AG04449 (cell line): ENCODE measurements around the gene HOXD12.

Experiments
- CTCF ChIA-PET: fragments of 350-600 bp; formaldehyde crosslinking; extraction: SDS; loops from one replicate; lab custom pipeline; 2021; ENCODE audit warnings: antibody characterized with exemption; lab: Yijun Ruan, JAX
- POLR2A ChIA-PET: fragments of 400-600, 350-600 bp; formaldehyde crosslinking; extraction: SDS; loops from one replicate; lab custom pipeline; 2020; ENCODE audit warnings: antibody characterized with exemption, inconsistent platforms; lab: Yijun Ruan, JAX
- DNase-seq: peaks from one replicate; pipeline ENCODE4 v3.0.0-alpha.2; 2010; ENCODE audit warnings: low read depth, low spot score
- H3K4me3 ChIP-seq: 2 replicates; pipeline ENCODE4 v1.5.1; 2011; ENCODE audit warnings: low read depth, mild to moderate bottlenecking, control low read depth, low read length
- TF ChIP-seq, protein P1 (sequence below): IDR thresholded peaks from one replicate; pipeline ENCODE4 v1.5.1; 2011; ENCODE audit warnings: mild to moderate bottlenecking, moderate library complexity, low read length, control low read depth, inconsistent platforms; ENCODE audit not compliant: insufficient read depth; ENCODE audit errors: missing control alignments

HOXD12 gene

GRCh38 chr2:176147210-176147799 lies 47.7 kb downstream of the HOXD12 start:
- ChIA-PET CTCF (interaction anchor here (1.2 to 30.2 kb wide), 4 partner anchors 6 to 495 kb away, joined by 3 to 1421 read pairs (median 252); no protein-coding TSS in a partner anchor), POLR2A (no interaction called here)
- no peak for DNase-seq
- no peak overlapping the region for H3K4me3 ChIP-seq
- TF ChIP-seq, protein P1, sequence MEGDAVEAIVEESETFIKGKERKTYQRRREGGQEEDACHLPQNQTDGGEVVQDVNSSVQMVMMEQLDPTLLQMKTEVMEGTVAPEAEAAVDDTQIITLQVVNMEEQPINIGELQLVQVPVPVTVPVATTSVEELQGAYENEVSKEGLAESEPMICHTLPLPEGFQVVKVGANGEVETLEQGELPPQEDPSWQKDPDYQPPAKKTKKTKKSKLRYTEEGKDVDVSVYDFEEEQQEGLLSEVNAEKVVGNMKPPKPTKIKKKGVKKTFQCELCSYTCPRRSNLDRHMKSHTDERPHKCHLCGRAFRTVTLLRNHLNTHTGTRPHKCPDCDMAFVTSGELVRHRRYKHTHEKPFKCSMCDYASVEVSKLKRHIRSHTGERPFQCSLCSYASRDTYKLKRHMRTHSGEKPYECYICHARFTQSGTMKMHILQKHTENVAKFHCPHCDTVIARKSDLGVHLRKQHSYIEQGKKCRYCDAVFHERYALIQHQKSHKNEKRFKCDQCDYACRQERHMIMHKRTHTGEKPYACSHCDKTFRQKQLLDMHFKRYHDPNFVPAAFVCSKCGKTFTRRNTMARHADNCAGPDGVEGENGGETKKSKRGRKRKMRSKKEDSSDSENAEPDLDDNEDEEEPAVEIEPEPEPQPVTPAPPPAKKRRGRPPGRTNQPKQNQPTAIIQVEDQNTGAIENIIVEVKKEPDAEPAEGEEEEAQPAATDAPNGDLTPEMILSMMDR, result no peak

- CTCF ChIA-PET, result interaction anchor here (1.2 to 30.2 kb wide), 3 partner anchors 7 to 495 kb away, joined by 3 to 1421 read pairs (median 190); no protein-coding TSS in a partner anchor
- TF ChIP-seq, protein P1, result no peak
- DNase-seq, result no peak
- H3K4me3 ChIP-seq, result no peak overlapping the region
- POLR2A ChIA-PET, result no interaction called here
These were observed 48.4 kb downstream of the HOXD12 start for GRCh38 chr2:176147800-176148496.

GRCh38 chr2:176148751-176149421 lies 49.3 kb downstream of the HOXD12 start:
- TF ChIP-seq, protein P1, result no peak
- POLR2A ChIA-PET, result no interaction called here
- CTCF ChIA-PET, result interaction anchor here (16.2 to 30.2 kb wide), 2 partner anchors 8 to 494 kb away, joined by 190 to 1421 read pairs; no protein-coding TSS in a partner anchor
- H3K4me3 ChIP-seq, result no peak overlapping the region
- no peak for DNase-seq

GRCh38 chr2:176149481-176149938 lies 49.9 kb downstream of the HOXD12 start:
- no peak overlapping the region for H3K4me3 ChIP-seq
- CTCF ChIA-PET, result interaction anchor here (2.1 to 30.2 kb wide), 3 partner anchors 8 to 493 kb away, joined by 12 to 1421 read pairs (median 190); no protein-coding TSS in a partner anchor
- TF ChIP-seq, protein P1, result no peak
- DNase-seq, result no peak
- POLR2A ChIA-PET, result no interaction called here

DNA sequence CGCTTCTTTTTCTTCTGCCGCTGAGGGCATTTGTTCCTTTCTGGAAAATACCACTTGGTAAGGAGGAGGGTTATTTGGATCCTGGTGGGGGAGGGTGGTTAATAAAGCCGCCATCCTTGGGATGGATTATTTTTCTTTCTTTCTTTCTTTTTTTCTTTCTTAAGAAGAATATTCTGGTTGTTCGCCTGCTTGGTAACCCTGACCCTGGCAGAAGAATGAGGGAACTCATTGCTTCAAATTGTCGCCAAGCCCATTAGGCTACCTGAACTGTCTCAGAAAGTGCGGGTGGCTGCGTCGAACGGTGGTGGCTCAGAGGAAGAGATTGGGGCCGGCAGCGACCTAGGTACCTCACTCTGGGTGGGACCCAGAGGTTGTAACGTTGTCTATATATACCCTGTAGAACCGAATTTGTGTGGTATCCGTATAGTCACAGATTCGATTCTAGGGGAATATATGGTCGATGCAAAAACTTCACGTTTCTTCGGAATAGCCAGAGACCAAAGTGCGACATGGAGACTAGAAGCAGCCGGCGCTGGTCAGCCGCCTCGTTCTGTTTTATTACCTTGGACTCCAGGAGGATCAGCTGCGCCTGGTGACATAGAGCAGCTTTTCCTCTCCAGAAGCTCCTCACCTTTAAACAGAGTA lies 50.5 kb downstream of the HOXD12 start:
- no peak overlapping the region for H3K4me3 ChIP-seq
- CTCF ChIA-PET, result interaction anchor here (0.8 to 16.2 kb wide), 7 partner anchors 9 to 504 kb away, joined by 3 to 190 read pairs (median 4); no protein-coding TSS in a partner anchor
- POLR2A ChIA-PET, result no interaction called here

More for the DNA sequence above, 50.5 kb downstream of the HOXD12 start:
- TF ChIP-seq, protein P1, result no peak
- no peak for DNase-seq
